ENCODE results near the gene KCNQ5.
"Not testable (repeated sequence)": the region's sequence is repeated elsewhere in the genome, so short reads cannot be mapped to it uniquely, and the experiment has no call there.

KCNQ5 gene

GRCh38 chr6:72894091-72894490 lies 272.2 kb downstream of the KCNQ5 start:
- DNase-seq (ENCODE audit: insufficient read length, low spot score) = no peak
- TF ChIP-seq POLR2A (IDR thresholded peaks at IDR 0.05; ENCODE audit: low read depth, low read length) = no peak
- peak; percentile 50 for FAIRE-seq

- FAIRE-seq = not testable (repeated sequence)
These were observed 276.4 kb downstream of the KCNQ5 start for GRCh38 chr6:72898313-72898712.

GRCh38 chr6:72905705-72906478 lies 284.0 kb downstream of the KCNQ5 start:
- TF ChIP-seq POLR2A (IDR thresholded peaks at IDR 0.05; ENCODE audit: low read depth, low read length) = no peak
- DNase-seq (ENCODE audit: insufficient read length, low spot score) (no peak), FAIRE-seq (no peak)

More at GRCh38 chr6:72898313-72898712, 276.4 kb downstream of the KCNQ5 start:
- not testable (repeated sequence) for DNase-seq (ENCODE audit: insufficient read length, low spot score)

GRCh38 chr6:72911463-72912155 lies 289.7 kb downstream of the KCNQ5 start:
- FAIRE-seq = peak; percentile 84
- no peak for TF ChIP-seq POLR2A (IDR thresholded peaks at IDR 0.05; ENCODE audit: low read depth, low read length)
- DNase-seq (ENCODE audit: insufficient read length, low spot score) = no peak

GRCh38 chr6:72913797-72914196 lies 291.9 kb downstream of the KCNQ5 start:
- FAIRE-seq (peak; percentile 33), DNase-seq (ENCODE audit: insufficient read length, low spot score) (no peak)
- no peak for TF ChIP-seq POLR2A (IDR thresholded peaks at IDR 0.05; ENCODE audit: low read depth, low read length)

- DNase-seq (ENCODE audit: insufficient read length, low spot score) (no peak), FAIRE-seq (no peak)
- TF ChIP-seq POLR2A (IDR thresholded peaks at IDR 0.05; ENCODE audit: low read depth, low read length) = no peak
These were observed 294.4 kb downstream of the KCNQ5 start for GRCh38 chr6:72916298-72916697.

- no peak for TF ChIP-seq POLR2A (IDR thresholded peaks at IDR 0.05; ENCODE audit: low read depth, low read length)
- no peak for DNase-seq (ENCODE audit: insufficient read length, low spot score)
- FAIRE-seq = no peak
These were observed 295.0 kb downstream of the KCNQ5 start for GRCh38 chr6:72916906-72917305.

- DNase-seq (ENCODE audit: insufficient read length, low spot score) (no peak), FAIRE-seq (peak; percentile 11)
- no peak for TF ChIP-seq POLR2A (IDR thresholded peaks at IDR 0.05; ENCODE audit: low read depth, low read length)
These were observed 300.5 kb downstream of the KCNQ5 start for GRCh38 chr6:72922401-72922800.

- no peak for FAIRE-seq
- DNase-seq (ENCODE audit: insufficient read length, low spot score) = no peak
- no peak for TF ChIP-seq POLR2A (IDR thresholded peaks at IDR 0.05; ENCODE audit: low read depth, low read length)
These were observed 303.3 kb downstream of the KCNQ5 start for GRCh38 chr6:72925136-72925535.

- TF ChIP-seq POLR2A (IDR thresholded peaks at IDR 0.05; ENCODE audit: low read depth, low read length) = no peak
- no peak for DNase-seq (ENCODE audit: insufficient read length, low spot score)
- no peak for FAIRE-seq
These were observed 308.8 kb downstream of the KCNQ5 start for GRCh38 chr6:72930556-72931132.

GRCh38 chr6:72931325-72931887 lies 309.5 kb downstream of the KCNQ5 start:
- FAIRE-seq = no peak

GRCh38 chr6:72933233-72933632 lies 311.4 kb downstream of the KCNQ5 start:
- FAIRE-seq (no peak), DNase-seq (ENCODE audit: insufficient read length, low spot score) (no peak)
- no peak for TF ChIP-seq POLR2A (IDR thresholded peaks at IDR 0.05; ENCODE audit: low read depth, low read length)

More at GRCh38 chr6:72931325-72931887, 309.5 kb downstream of the KCNQ5 start:
- DNase-seq (ENCODE audit: insufficient read length, low spot score) = no peak
- TF ChIP-seq POLR2A (IDR thresholded peaks at IDR 0.05; ENCODE audit: low read depth, low read length) = no peak

GRCh38 chr6:72936766-72937559 lies 315.1 kb downstream of the KCNQ5 start:
- FAIRE-seq = no peak
- DNase-seq (ENCODE audit: insufficient read length, low spot score) = no peak
- no peak for TF ChIP-seq POLR2A (IDR thresholded peaks at IDR 0.05; ENCODE audit: low read depth, low read length)

All from H54 (cell line).